GM19397 (cell line): Measurements from ENCODE around the gene TDRKH.
"Not testable (repeated sequence)": the region's sequence is repeated elsewhere in the genome, so short reads cannot be mapped to it uniquely, and the experiment has no call there.

Experiments
- ATAC-seq: cut with Tn5 transposase; IDR thresholded peaks from one replicate; pipeline ENCODE4 v1.9.1; 2021; ENCODE audit warnings: mild to moderate bottlenecking, moderate library complexity; ENCODE audit not compliant: unreplicated experiment

Gene TDRKH

DNA sequence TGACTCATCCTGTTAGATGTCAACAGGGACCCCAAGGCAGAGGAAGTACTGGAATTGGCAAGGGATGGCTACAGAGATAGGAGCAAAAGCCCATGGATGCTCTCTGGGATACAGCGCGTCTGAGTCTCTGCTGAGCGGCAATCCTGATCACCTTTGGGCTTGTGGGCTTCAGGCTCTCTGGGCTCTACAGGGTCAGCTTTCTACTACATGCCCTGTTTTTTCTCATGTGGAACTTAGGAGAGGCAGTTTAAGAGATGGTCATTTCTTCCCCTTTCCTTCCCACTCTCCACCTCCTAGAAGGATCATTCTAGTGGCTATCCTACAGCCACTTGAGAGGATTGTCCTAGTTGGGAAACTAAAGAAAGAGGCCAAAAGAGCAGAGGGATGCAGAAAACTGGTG, 13.6 kb upstream of the TDRKH start:
- ATAC-seq = no peak

GRCh38 chr1:151803164-151803563, 12.9 kb upstream of the TDRKH start:
- no peak for ATAC-seq

GRCh38 chr1:151802372-151802771, 12.1 kb upstream of the TDRKH start:
- ATAC-seq = no peak

GRCh38 chr1:151801846-151802245, 11.5 kb upstream of the TDRKH start:
- no peak for ATAC-seq

DNA sequence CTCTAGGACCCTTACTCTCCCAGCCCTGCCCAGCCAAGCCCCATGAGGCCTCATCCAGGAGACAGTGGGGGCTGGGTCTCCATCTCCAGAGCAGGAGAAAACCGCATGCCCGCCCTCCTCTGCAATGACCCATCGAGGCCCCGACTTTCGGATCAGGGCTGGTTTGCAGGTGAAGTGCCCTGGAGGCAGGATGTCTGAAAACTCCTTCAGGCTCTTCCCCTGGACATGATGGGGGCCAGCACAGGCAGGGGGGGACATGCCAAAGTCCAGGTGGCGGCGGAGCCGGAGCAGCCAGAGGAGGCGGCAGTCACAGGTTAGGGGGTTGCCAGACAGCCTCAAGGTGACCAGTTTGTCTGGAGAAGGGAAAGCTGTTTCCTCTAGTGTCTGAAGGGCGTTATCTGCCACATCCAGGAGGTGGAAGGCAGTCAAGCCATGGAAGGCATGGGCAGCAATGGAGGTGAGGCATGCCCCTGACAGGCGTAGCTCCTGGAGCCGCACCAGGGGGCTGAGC, 11.1 kb upstream of the TDRKH start:
- ATAC-seq = no peak

DNA sequence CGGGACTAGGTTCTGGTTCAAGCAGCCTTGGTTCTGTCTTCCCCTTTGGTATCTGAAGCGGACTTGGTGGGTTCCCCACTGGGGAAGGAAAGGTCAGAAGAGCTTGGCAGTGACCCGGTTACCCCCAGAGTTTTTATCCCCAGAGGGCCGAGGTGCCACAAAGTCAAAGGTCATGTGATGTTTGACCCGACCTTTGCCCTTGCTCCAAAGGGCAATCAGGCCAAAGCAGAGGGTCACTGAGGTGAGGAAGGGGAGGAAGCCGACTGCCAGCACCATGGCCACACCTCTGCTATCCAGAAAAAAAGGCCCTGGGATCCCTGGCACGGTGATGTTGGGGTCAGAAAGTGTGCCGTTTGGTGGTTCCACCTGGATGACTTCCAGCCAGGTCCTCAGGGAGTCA, 10.5 kb upstream of the TDRKH start:
- ATAC-seq = no peak

DNA sequence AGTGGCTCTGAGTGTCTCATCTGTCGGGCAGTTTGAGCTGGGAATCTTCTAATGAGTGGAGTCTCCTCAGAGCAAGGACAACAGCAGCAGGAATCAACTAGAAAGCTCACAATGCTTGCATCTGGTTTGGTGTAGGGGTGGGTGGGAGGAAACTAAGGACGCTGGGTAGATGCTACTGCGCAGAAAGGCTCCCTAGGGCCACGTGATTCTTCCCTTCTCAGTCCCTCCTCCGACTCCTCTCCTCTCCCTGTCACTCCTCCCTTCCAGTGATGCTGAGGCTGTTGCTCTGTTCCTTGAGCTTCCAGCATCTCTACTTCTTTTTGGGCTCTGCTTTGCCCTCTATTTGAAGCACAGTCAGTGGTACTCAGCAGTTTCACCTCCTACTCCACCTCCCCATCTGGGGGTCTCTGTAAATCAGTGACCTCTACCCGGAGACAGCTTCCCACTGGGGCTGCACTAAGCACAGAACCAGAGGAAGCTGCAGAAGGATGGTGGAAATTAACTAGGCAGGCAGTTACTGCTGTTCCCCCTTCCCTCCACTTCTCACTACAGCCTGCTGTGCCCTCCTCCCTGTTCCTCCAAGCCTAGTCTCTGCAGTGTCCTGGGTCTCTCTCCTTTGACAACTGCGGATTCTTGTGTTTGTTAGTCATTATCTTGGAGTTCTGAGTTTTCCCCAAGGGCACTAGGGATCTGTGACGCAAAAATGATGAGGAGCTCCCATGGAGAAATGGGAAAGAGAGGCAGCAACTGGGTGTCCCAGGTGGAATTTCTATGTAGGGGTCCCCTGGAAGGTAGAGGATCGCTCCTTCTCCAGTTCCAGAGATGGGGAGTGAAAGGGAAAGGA, 9.1 kb upstream of the TDRKH start:
- no peak for ATAC-seq

DNA sequence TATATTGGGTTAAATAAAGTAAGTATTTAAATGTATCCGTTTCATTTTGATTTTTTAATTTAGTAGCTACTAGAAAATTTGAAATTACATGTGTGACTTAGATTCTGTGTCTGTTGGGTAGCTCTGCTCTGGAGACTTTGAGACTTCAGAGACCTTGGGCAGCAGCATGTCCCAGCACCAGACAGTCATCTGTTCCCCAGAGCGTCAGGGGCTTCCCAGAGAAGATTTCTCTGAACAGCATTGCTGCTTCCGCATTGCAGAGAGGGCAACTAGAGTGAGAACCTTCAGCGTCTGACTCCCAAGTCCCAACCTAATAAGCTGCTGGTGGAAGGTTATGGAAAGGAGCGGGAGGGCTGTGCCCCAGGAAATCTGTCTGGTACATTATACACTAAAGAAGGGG, 8.3 kb upstream of the TDRKH start:
- ATAC-seq = no peak

- no peak for ATAC-seq
Observed at GRCh38 chr1:151790940-151791651, 796 bp upstream of the TDRKH start.

- ATAC-seq = no peak
Observed at GRCh38 chr1:151787689-151788088, 2.6 kb downstream of the TDRKH start.

DNA sequence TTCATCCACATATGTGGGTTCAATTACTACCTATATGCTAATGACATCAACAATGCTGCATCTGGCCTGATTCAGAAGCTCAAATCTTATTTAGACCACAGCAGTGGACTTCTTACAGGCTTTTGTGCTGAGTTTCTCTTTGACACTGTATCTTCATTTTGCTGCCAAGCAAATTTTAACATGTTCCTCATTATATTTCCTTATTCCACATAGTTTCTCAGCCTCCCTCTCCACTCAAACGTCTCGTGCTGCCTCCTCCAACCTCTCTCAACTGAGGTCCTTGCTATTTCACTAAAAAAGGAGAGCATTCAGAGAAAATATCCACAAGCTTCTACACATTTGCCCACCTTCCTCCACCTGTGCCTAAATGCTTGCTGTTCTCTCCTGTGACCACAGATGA, 6.5 kb downstream of the TDRKH start:
- no peak for ATAC-seq

DNA sequence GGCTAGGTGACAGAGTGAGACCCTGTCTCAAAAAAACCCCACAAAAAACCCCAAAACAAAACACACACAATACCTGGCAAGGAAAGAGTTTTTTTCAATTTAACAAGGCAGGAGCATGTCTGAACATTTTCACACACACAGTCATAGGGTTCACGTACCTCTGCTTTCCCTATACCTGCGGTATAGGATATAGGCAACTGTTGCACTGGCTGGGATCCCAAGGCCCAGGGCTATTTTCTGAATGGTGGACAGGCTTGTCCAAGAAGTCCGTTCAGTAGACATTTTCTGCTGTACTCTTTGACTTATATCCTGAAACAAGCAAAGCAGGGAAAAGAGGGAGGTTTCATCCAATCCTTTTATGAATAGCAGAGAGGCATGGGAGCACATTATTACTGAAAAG, 7.6 kb downstream of the TDRKH start:
- no peak for ATAC-seq

DNA sequence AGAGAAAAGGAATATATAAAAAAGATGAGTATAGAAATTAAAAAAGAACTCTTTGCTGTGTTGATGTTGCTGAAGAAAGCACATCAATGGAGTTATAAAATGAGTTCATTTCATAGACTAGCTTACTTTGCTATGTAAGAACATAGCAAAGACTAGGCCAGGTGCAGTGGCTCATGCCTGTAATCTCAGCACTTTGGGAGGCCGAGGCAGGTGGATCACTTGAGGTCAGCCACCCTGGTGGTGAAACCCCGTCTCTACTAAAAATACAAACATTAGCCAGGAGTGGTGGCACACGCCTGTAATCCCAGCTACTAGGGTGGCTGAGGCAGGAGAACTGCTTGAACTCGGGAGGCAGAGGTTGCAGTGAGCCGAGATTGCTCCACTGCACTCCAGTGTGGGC, 8.3 kb downstream of the TDRKH start:
- not testable (repeated sequence) for ATAC-seq

GRCh38 chr1:151780736-151781135, 9.6 kb downstream of the TDRKH start:
- ATAC-seq = not testable (repeated sequence)

DNA sequence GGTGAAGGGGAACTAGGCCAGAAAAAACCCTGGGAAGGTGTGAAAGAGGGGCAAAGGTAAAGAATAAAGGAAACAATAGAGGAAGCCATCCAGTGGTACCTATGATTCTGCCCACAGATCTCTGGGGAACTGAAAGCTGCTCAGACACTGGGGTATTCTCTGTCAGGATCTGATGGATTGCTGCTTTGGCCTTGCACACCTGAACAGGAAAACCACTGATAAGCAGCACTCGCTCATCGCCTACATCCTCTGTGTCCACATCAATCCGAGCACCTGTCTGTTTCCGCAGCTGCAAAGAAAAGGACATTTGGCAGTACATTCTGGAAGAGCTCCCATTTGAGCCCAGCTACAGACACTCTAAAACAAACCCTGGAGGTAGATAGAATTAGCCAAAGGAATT, 10.4 kb downstream of the TDRKH start:
- no peak for ATAC-seq

DNA sequence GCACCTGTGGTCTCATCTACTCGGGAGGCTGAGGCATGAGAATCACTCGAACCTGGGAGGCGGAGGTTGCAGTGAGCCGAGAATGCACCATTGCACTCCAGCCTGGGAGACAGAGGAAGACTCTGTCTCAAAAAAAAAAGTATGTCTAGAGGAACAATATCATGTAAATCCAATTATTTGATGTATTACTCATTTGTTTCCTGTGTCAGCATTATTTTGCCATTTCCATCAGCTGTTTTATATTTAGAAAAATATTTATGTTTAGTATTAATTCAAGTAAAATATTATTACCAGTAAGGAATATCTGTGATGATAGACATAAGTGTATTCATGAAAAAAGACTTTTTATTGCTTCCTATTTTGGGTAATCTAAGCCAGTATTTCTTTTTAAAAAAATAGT, 13.0 kb downstream of the TDRKH start:
- ATAC-seq = no peak

- ATAC-seq = no peak
Observed at GRCh38 chr1:151776665-151777062, 13.6 kb downstream of the TDRKH start.

DNA sequence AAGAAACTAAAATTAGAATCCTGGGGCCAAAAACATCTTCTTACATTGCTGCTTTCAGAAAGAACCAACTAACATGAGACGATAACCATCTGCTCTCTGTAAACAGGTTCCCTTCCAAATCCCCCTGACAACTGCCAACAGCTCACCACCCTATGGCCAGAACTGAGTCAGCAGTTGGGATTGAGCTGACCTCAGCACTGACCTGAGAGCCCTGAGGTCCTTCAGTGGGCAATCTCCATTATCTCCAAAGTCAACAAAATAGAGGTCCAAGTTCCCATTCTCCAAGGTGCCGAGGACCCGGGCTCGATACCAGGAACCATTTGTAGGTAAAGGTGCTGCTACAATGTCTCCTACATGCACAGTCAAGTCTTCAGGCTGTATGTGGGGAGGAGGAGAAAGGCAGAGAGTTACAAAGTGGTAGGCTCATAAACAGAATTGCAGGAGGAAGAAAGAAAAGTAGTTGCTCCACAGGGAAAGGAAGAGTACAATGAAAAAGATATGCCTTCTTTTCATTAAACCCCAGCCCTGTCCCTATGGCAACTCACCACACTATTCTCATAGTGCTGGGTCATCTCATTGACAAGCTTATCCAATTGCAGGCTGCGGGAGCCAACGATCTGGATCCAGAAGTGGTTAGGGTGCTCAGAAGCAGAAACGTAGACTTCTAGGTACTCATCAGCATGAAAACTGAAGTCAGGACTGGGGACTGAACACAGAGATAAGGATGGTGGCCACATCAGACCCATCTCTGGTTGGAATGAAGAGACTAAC, 14.2 kb downstream of the TDRKH start:
- ATAC-seq = no peak

- ATAC-seq = no peak
Observed at GRCh38 chr1:151774256-151774922, 15.9 kb downstream of the TDRKH start.

- no peak for ATAC-seq
Observed at GRCh38 chr1:151773702-151774101, 16.6 kb downstream of the TDRKH start.

DNA sequence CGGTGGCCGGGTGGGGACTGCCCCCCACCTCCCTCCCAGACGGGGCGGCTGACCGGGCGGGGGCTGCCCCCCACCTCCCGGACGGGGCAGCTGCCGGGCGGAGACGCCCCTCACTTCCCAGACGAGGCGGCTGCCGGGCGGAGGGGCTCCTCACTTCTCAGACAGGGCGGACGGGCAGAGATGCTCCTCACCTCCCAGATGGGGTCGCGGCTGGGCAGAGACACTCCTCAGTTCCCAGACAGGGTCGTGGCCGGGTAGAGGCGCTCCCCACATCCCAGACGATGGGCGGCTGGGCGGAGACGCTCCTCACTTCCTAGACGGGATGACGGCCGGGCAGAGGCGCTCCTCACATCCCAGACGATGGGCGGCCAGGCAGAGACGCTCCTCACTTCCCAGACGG, 21.0 kb downstream of the TDRKH start:
- ATAC-seq = not testable (repeated sequence)
